ENCODE results near the gene OR2H2.
A peak's percentile ranks its signal among the peaks of the same experiment; 100 is the strongest.

OR2H2 gene

DNA sequence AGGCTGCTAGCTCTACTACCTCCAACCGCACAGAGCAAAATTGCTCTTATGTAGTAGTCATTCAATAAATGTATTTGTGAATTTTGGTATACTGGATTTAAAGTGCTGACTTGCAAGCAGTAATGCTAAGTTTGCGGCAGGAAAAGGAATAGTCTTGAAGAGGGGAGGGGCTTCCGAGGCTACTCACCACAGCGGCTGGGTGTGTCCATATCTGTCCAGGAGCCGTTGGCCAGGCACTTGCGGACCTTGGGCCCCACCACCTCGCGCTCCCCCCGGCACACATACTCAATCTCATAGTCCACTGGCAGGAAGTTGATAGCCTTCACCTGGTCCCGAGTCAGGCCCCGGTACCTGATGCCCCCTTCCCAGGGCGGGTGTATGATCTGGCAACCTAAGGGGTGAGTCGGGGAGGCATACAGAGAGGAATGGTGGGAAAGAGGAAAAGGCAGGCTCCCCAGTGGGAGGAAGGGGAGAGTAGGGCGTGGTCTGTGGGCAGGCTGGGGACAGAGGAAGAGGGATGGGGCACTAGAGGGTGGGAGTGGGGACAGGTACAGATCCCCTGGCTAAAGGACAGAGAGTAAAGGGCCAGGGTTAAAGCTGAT, 46.4 kb downstream of the OR2H2 start:
- DNase-seq: no peak

DNA sequence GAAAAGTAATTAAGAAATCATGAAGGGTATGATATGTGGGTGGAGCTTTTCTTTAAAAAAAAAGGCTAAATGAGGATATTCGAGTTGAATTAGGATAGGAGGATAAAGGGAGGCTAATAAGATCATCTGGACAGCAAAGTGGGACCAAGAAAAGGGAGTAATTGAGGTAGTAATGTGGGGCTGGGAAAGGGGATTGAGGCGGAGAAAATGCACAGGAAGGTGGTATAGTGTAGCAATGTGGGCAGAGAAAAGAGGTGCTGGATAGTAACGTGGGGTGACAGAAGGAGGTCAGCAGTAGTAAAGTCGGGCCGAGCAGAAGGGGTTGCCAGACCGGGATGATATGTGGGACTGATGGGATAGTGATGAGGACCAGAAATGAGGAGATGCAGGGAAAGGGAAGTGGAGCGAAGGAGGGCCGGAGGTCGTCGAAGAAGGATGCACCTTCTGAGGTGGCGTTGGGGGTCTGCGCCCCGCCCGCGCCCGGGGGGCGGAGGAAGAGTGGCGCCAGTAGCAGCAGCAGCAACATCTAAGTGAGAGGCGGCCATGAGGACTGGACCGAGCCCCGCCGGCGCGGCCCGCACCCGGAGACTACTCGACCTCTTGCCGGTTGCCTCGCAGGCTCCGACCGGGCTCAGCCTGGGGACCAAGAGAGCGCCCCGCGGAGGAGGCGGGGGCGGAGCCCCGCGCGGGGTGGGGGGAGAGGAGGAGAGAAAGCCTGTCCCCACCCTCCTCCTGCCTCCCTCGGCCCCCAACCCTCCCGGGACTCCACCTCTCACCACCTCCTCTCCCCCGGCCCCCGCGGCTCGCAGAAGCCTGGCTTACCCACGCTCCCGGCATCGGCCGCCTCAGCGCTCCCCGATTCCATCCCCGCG, 47.2 kb downstream of the OR2H2 start:
- DNase-seq: no peak

GRCh38 chr6:29632789-29633533, 48.0 kb downstream of the OR2H2 start, which contains the start of gene GABBR1:
Gene GABBR1, minus strand, starts transcription at chr6:29633183. Its CDS starts 798 bp downstream, at chr6:29632385.
- DNase-seq: peak; percentile 48

DNA sequence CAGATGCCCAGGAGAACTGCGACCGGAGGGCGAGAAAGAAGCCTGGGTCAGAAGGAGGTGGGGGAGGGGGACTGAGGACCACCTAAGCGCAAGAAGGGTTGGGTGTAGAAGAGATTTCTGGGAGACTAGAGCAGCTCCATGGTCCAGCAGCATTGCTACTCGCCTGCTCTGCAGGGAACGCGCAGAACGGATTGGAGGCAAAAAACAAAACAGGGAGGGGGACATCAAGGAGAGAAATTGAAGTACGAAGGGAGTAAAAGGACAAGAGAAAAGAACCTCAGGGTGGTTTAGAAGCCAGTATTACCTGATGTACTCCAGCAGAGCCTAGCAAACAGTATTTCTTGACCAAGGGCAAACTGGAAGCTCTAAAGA, 48.6 kb downstream of the OR2H2 start:
- DNase-seq: no peak

GRCh38 chr6:29637247-29637646, 52.3 kb downstream of the OR2H2 start:
- no peak for DNase-seq
